GM04504 (cell line): ENCODE data around the gene GMFB.

ENCODE experiments used
- DNase-seq: peaks from one replicate; pipeline ENCODE4 v3.0.0-alpha.2; 2012; ENCODE audit warnings: low read depth

The GMFB gene

GRCh38 chr14:54490445-54491175, 1.8 kb upstream of the GMFB start:
- no peak for DNase-seq

GRCh38 chr14:54489731-54490444, 1.1 kb upstream of the GMFB start:
- no peak for DNase-seq

GRCh38 chr14:54489318-54489683, 521 bp upstream of the GMFB start:
- no peak for DNase-seq

- DNase-seq = no peak
These were observed 498 bp downstream of the GMFB start for GRCh38 chr14:54488318-54488645.

- no peak for DNase-seq
These were observed 1.0 kb downstream of the GMFB start for GRCh38 chr14:54487771-54488170.

- no peak for DNase-seq
These were observed 2.1 kb downstream of the GMFB start for GRCh38 chr14:54486685-54487084.

GRCh38 chr14:54483846-54484245, 4.9 kb downstream of the GMFB start:
- no peak for DNase-seq

- DNase-seq = no peak
These were observed 5.6 kb downstream of the GMFB start for GRCh38 chr14:54483073-54483745.

GRCh38 chr14:54481695-54482094, 7.1 kb downstream of the GMFB start:
- DNase-seq = no peak

GRCh38 chr14:54480830-54481562, 7.8 kb downstream of the GMFB start:
- no peak for DNase-seq

- DNase-seq = no peak
These were observed 10.1 kb downstream of the GMFB start for GRCh38 chr14:54478636-54479215.

GRCh38 chr14:54475911-54476310, 12.9 kb downstream of the GMFB start:
- DNase-seq = no peak

- DNase-seq = no peak
These were observed 13.4 kb downstream of the GMFB start for GRCh38 chr14:54475187-54475899.

GRCh38 chr14:54474232-54474793, 14.5 kb downstream of the GMFB start:
- DNase-seq = no peak

GRCh38 chr14:54472315-54472714, 16.5 kb downstream of the GMFB start:
- no peak for DNase-seq

- DNase-seq = no peak
These were observed 17.1 kb downstream of the GMFB start for GRCh38 chr14:54471641-54472040.

GRCh38 chr14:54470701-54471100, 18.1 kb downstream of the GMFB start:
- no peak for DNase-seq

- DNase-seq = no peak
These were observed 21.5 kb downstream of the GMFB start for GRCh38 chr14:54467280-54467679.

- DNase-seq = no peak
These were observed 23.1 kb downstream of the GMFB start for GRCh38 chr14:54465654-54466053.

GRCh38 chr14:54462048-54462447, 26.7 kb downstream of the GMFB start:
- DNase-seq = no peak

GRCh38 chr14:54459106-54459505, 29.7 kb downstream of the GMFB start:
- no peak for DNase-seq
